GM12872 (cell line): Measurements from ENCODE around the gene SH3RF3.

ENCODE experiments used
- CTCF ChIP-seq: IDR thresholded peaks from 3 replicates; pipeline ENCODE4 v1.5.1; 2011; ENCODE audit warnings: low read depth, mild to moderate bottlenecking, low read length, moderate library complexity; ENCODE audit not compliant: insufficient read depth

The SH3RF3 gene

GRCh38 chr2:109237792-109238191 lies 108.8 kb downstream of the SH3RF3 start:
- TF ChIP-seq CTCF: no peak

- TF ChIP-seq CTCF: no peak
These were observed 109.6 kb downstream of the SH3RF3 start for GRCh38 chr2:109238580-109238979.

- TF ChIP-seq CTCF: no peak
These were observed 110.7 kb downstream of the SH3RF3 start for GRCh38 chr2:109239720-109240119.

GRCh38 chr2:109242210-109242653 lies 113.2 kb downstream of the SH3RF3 start:
- TF ChIP-seq CTCF: no peak

- TF ChIP-seq CTCF: no peak
These were observed 113.8 kb downstream of the SH3RF3 start for GRCh38 chr2:109242654-109243331.

- TF ChIP-seq CTCF: no peak
These were observed 114.7 kb downstream of the SH3RF3 start for GRCh38 chr2:109243526-109244303.

GRCh38 chr2:109244304-109244582 lies 115.2 kb downstream of the SH3RF3 start:
- TF ChIP-seq CTCF: no peak
